HG02840 (cell line): ENCODE data around the gene SIRPA.

ENCODE experiments used
- ATAC-seq: cut with Tn5 transposase; IDR thresholded peaks from one replicate; pipeline ENCODE4 v1.9.1; 2021; ENCODE audit warnings: mild to moderate bottlenecking, moderate library complexity, moderate number of reproducible peaks; ENCODE audit not compliant: unreplicated experiment, low FRiP score

SIRPA gene

DNA sequence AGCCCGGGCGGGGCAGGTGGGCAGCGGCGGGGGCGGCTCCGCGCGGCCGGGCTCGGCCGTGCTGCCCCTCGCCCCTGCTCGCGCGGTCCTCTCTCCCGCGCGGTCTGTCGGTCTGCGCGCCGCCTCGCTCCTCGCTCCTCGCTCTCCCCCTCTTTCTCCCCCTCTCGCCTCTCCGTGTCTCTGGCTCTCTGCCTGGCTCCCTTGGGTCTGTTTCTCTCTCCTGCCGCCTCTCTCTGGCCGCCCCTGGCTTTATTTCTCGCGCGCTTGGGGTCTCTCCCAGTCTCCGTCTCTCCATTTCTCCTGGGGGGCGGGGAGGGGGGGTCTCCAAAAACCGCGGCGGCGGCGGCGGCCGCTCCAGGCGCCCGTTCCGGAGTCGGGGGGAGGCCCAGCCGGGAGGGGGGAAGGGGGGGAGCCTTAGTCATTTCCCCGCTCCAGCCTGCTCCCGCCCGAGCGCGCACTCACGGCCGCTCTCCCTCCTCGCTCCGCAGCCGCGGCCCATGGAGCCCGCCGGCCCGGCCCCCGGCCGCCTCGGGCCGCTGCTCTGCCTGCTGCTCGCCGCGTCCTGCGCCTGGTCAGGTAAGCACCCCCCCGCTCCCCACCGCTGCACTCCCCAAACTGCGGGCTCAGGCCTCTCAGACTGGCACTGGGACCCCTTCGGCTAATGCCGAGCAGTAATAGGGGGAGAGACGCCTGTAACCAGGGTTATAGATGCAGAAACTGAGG, at the start of gene SIRPA:
Gene SIRPA (plus strand): TSS at position 457 of the 723 bp plus-strand sequence. CDS start 41 bp downstream, at position 498.
- ATAC-seq = no peak

DNA sequence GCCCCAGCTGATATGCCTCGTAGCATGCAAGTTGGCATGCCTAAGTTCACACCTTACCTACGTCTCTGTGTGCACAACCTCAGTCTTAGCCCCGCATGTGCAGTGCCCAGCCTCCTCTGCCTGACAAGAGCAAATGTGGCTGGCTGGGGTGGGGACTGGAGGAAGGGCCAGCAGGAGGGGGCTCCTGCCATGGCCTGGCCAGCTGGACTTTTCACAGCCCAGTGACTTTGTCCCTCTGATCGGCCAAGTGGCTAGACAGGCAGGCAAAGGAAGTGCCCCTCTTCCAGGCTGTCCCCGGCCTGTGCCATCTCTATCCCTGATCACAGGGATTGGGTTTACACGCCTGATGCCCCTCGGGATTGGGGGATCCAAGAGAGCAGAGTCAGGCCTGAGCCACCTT, 49.5 kb upstream of the SIRPA start:
- no peak for ATAC-seq

DNA sequence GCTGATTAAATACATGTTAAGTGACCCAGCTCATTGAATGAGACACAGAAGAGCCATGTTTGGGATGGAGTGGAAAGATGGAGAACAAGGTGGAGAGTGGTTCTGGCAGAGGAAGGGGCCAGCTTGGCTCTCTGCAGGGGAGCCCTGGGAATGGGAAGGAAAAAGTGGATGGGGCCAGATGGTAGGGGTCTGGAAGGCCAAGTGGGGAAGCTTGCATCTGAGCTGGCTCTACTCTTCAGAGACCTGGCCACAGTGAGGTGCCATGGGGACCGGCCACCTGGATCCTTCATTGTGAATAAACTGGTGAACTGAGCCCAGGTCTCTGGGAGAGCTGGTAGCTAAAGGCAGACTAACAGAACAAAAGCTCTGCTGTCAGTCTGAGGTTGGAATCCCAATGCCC, 48.9 kb upstream of the SIRPA start:
- no peak for ATAC-seq

DNA sequence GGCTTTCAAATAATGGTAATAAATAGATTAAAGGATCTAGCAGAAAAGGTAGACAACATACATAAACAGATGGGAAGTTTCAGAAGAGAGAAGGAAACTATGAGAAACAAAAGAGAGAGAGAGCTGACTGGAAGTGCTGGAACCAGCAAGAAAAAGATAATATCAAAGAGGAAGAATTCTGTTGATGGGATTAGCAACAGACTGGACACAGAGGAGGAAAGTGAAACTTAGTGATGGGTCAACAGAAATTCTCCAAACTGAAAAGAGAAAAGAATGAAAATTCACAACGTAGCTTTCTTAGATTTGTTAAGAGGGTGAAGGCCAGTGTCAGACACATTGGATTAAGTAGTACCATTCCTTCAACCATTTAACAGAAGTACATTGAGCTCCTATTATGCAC, 48.3 kb upstream of the SIRPA start:
- ATAC-seq = no peak

DNA sequence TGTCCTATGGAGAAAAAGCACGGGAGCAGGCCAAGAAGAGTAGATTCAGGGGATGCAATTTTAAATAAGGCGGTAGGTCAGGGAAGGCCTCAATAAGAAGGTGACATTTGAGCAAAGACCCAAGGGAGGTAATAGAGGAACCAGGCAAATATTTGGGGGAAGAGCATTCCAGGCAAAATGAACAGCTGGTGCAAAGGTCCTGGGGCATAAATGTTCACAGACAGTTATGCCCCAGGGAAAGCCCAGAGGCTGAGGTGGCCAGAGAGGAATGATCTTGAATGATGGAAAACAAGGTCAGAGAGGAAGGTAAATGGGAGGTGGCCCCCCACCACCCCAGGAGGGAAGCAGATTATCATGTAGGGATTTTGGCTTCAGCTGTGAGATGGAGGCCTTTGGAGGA, 47.4 kb upstream of the SIRPA start:
- ATAC-seq = no peak

DNA sequence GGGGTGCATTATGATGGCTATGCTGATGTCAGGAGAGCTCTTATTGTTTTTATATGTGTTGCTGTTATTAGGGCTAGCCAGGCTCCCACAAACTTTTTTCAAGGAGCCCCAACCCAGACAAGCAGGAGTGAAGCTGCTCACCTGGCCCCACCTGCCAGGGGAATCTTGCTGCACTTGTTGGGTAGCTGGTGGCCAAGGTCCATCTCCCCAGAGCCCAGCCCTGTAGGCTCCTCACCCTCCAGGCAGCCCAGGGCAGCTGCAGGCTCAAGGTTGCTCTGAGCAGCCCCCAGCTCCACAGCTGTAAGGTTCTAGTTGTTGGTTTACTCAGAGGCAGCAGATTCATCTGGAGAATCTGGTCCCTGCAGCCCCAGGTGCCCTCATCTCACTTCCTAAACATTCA, 46.8 kb upstream of the SIRPA start:
- ATAC-seq = no peak

DNA sequence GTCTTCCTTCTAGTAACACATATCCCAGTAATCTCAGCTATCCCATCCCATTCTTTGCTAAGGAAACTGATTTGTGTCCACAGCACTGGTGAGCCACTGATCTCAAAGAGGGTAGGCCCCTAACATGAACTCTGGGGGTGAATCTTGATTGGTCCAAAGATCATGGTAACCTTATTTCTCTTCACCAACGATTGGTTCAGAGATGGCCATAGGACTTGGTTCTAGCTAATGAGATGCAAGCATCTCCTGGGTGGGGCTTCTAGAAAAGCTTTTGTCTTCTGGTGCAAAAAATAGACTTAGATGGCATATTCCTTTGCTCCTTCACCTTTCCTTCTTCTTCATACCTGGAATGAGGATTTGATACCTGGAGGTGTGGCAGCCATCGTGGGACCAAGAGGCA, 43.8 kb upstream of the SIRPA start:
- ATAC-seq = no peak

DNA sequence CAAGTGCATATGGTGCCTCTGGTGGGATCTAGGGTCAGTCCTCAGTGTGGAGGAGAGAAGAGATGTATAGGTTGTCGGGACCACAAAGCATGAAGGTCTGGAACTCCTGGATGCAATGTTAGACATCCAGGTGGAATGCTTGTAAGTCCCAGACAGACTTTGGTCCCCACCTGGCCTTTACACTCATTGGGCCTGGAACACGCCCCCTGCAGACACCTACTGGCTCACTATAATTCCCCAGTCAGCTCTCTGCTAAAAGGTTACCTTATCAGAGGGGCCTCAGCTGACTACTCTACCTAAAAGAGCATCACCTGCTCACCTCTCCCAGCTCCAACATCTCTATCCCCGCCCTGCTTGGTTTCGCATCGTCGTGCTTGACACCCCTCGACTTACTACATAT, 41.7 kb upstream of the SIRPA start:
- no peak for ATAC-seq

DNA sequence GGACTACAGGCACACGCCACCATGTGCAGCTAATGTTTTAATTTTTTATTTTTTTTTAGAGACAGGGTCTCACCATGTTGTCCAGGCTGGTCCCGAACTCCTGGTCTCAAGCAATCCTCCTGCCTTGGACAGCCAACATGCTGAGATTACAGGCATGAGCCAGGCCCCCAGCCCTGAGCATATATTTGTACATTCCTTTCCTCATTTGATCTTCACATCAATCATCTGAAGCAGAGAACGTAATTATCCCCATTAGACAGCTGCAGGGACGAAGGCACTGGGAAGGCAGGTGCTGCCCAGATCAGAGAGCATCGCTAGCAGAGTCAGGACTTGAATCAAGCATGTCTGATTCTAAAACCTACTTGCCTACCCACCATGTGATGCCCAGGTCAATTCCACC, 41.0 kb upstream of the SIRPA start:
- no peak for ATAC-seq

DNA sequence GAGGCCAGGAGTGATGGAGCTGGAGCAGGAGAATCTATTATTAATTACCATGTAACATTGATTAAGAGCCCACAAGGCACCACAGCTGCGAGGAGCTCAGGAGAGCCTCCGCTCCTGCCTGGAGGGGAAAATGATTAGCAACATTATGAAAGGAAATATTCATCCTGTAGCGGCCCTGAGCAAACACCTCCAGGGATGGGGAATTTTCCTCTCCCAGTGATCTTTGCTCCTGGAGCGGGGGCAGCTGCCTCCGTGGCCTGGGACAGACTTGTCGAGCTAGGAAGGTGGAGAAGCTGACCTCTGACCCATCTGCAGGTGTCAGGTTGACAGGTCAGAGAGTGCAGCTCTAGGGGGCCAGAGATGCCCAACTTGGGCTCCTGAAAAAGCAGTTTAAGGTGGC, 40.1 kb upstream of the SIRPA start:
- ATAC-seq = no peak

DNA sequence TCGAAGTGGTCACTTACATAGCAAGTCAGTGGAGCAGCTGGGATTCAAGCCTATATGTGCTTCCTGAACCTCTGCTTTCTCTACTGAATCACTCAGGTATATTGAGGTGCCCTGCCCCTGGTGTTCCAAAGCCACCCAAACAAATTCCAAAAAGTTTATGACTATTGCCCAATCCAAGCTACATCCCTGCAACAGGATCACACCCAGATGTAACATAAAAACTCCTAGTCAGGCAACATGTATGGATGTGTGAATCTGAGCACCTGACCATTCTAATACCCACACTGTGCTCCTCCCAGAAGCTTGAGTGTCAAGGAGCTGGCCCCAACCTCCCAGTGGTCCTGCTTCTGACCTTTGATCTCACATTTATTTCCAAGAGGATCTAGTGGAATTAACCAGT, 39.5 kb upstream of the SIRPA start:
- ATAC-seq = no peak

DNA sequence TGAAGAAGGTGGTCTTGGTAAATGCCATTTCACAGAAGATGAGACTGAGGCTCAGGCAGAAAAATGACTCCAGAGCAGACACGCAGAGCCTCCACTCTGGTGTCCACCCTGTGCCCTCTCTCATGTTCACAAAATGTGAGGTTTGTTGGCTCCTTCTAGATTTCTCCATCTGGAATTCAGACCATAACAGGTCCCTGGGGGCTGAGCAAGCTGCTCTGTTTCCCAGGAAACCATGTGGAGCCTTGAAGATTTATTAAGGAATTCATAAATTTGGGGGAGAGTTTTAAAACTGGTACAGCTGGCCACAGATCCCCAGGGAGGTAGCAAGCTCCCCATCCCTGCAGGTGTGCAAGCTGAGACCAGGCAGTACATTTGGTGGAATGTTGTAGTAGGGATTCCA, 38.8 kb upstream of the SIRPA start:
- ATAC-seq = no peak

DNA sequence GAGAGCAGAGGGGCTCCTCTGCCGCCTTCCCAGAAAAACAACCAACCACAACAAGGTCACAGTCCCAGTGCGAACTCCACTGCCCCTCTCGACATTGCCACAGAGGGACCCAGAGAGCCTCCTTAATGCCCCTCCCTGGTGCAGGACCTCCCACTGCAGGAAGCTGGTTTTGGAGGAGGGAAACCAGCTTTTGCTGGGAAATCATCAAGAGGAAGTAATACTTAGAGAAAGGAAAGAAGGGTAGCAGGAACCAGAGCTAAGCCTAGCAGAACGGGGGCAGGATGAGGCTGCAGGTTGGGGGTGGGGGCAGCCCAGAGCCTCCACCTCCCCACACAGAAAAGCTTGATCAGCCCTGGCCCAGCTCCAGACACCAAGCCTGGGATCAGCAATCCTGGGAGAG, 37.7 kb upstream of the SIRPA start:
- no peak for ATAC-seq

DNA sequence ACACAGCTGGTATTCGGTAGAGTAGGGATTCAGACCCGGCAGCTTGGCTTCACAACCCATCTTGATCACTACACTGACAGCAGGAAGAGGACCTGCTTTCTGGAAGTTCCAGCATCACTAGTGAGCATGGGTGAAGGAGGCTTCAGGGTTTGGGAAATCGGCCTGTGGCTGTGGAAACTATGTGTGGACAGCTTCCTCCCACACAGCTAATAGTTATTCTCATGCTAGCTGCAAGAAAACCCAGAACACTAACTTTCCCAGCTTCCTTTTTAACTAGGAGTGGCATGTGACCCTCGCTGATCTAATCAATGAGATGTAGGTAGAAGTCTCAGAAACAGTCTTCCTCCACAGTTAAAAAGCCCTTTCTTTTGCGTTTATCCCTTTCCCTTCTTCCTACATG, 36.3 kb upstream of the SIRPA start:
- ATAC-seq = no peak

DNA sequence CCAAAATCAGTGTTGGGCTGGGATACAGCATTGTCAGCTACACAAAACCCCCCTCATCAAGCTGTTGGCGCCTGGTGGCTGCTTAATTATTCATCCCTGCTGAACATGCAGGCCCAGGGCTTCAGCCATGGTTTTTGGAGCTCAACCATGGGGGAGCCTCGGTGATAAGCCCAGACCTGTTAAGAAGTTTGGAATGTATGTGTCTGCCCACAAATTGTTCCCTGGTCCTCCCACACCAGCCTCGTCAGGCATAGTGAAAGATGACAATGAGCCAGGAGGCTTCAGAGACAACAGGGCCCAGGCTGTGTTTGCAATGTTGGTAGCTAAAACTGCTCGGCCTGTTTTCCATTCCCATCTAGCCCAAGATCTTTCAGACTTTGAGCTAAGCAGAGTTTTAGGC, 34.8 kb upstream of the SIRPA start:
- no peak for ATAC-seq

DNA sequence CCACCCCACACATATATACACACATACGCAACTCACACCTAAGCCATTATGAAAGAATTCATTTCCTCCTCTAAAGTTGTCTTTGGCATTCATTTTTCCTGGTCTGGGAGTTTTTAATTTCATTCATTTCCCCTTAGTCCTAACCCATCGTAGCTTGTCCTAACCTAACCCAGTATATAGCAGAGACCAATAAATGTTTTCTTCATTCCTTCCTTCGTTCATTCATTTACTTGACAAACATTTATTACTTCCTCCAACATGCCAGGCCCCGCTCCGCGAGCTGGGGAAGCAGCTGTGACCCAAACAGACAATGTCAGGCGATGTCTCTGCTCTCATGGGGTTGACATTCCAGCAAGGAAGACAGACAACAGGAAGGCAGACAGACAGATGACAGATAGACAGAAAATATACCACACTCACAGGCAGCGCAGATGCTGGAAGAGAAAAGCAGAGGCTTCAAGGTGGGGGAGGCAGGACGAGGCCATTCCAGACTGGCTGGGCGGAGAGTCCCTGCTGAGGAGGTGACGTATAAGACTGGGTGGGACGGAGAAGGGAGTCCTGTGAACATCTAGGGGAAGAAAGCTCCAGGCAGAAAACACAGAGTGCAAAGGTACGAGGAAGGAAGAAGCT, 33.7 kb upstream of the SIRPA start:
- ATAC-seq = no peak

DNA sequence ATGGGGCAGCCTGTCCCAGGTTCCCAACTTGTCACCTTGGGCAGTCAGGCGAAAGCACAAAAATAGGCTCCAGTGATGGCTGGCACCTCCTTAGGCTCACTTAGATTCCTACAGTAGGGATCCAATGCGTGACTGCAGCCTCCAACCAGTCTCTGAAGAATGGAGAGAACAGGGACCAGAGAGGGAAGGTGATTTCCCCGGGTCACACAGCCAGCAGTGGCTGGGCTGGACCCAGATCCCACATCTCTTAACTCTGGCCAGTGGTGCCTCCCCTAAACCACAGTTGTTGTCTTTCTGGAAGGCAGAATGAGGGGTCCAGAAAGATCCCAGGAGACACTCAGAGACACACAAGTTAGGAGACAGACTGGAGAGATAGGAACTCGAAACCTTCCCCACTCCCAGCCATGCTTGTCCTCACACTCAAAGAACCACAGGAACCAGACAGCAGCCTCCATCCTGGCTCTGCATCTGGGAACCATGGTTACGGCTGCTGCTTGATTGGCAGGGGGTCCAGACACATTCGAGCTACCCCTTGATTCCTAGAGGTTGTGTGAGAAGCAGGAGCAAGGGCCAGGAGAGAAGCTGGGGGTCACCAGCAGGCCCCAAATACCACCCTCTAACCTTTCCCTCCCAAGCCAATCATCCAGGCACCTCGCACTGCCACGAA, 33.1 kb upstream of the SIRPA start:
- no peak for ATAC-seq

DNA sequence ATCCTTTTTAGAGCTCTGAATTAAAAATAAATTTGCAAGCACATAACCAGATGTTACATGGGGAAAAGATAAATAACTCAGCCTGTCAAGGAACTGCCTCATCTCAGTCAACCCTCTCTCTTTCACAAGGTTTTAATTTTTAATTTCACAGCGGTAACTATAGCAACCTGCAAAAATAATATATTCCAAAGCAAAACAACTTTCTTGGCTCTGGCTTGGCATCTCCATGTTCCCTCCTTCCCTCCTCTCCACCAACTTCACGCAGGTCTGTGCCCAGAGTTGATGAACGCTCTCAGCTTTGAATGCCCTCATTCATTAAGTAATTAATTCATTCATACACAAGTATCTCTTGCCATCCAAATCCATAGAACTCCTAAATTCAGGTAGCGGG, 32.5 kb upstream of the SIRPA start:
- no peak for ATAC-seq

DNA sequence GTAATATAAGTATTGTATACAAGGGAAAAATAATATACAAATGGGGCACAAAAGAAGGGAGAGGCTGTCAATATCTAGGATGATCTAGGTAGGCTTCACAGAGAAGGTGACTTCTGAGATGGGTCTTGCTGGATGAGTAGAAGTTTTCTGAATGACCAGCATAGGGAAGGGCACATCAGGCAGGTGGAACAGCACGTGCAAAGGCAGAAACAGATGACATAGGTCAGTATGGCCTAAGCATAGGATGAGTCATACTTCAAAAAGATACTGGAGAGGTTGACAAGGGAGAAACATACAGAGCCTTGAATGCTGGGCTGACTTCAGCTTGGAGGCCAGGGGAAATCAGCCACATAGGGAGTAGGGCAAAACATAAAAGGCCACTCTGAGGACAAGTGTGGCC, 31.9 kb upstream of the SIRPA start:
- ATAC-seq = no peak

DNA sequence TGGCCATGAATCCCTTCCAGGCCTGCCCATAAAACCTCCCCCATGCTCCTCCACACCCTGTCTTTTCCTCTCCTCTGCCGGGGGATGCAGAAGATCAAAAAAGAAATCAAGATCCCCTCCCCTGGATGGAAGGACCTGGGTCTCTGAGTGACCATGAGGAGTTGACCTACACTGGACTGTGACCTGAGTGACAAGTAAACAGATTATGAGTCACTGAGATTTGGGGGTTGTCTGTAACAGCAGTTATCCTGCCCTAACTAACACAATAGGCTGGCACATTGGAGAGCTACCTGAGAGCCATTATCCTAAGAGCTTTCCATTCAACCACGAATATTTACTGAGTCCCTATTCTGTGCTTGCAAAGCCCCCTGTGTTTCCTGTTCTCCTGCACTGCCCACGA, 28.4 kb upstream of the SIRPA start:
- ATAC-seq = no peak

DNA sequence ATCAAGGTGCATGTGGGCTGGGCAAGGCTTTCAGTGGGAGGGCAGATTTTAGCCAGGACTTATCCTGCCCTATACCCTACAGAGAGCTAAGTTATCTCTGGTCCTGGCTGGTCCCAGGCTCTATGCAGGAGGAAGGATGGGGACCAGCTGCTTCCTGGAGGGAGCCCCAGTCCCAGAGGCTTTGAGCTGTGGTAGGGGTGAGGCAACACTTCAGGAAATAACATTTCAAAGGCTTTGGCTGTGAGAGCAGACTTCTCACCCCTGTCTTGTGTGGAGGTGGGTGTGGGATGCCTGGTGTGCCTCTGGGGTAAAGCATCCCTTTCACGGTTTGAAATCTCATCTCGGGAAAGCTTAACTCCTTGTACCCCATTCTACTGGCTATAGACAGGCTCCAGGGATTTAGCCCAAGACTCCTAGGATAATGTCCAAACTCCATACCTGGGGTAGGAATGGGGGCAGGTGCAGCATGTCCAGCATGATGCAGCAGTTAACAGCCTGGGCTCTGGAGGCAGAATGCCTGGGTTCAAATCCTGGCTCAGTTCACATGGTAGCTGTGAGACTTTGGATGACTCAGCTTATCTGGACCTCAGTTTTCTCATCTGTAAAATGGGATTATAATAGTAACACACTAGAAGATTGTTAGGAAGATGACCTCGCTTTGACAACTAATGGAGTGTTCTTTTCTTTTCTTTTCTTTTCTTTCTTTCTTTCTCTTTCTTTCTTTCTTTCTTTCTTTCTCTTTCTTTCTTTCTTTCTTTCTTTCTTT, 27.5 kb upstream of the SIRPA start:
- ATAC-seq = no peak
